GM18502 (cell line): ENCODE measurements around the gene DBF4.
"Not testable (repeated sequence)": the region's sequence is repeated elsewhere in the genome, so short reads cannot be mapped to it uniquely, and the experiment has no call there.

ENCODE experiments used
- ATAC-seq: cut with Tn5 transposase; IDR thresholded peaks from one replicate; pipeline ENCODE4 v1.9.1; 2021; ENCODE audit warnings: mild to moderate bottlenecking; ENCODE audit not compliant: unreplicated experiment, poor library complexity

Gene DBF4

GRCh38 chr7:87878208-87878735, 2.0 kb downstream of the DBF4 start:
- ATAC-seq: no peak

GRCh38 chr7:87882151-87882937, 6.1 kb downstream of the DBF4 start:
- ATAC-seq: no peak

DNA sequence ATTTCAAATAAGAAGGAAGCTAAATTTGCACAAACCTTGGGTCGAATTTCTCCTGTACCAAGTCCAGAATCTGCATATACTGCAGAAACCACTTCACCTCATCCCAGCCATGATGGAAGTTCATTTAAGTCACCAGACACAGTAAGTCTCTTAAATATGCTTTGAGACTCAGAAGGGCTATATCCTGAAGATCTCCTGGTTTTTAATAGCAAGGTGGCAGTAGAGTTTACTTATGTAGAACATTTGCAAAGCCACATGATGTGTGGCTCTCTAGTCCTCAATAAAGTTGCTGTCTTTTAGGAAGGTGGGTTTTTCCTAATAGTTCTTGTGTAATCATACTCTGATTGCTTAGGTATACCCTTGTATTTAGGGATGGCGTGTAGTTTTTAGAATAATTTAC, 8.7 kb downstream of the DBF4 start:
- no peak for ATAC-seq

- peak; percentile 42 for ATAC-seq
Observed at GRCh38 chr7:87886875-87887274, 10.6 kb downstream of the DBF4 start.

GRCh38 chr7:87895363-87895762, 19.1 kb downstream of the DBF4 start:
- no peak for ATAC-seq

GRCh38 chr7:87899255-87899654, 23.0 kb downstream of the DBF4 start:
- no peak for ATAC-seq

GRCh38 chr7:87907136-87907906, 31.0 kb downstream of the DBF4 start:
- not testable (repeated sequence) for ATAC-seq

DNA sequence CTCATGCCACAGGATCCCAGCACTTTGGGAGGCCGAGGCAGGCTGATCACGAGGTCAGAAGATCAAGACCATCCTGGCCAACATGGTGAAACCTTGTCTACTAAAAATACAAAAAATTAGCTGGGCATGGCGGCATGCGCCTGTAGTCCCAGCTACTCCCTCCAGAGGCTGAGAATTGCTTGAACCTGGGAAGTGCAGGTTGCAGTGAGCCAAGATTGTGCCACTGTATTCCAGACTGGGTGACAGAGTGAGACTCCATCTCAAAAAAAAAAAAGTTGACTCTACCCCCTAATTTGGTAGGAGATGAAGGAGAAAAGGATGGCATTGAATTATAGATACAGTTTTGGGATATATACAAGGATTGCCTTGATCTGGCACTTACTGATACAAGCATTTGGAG, 32.5 kb downstream of the DBF4 start:
- not testable (repeated sequence) for ATAC-seq

- no peak for ATAC-seq
Observed at GRCh38 chr7:87912121-87912520, 35.8 kb downstream of the DBF4 start.

GRCh38 chr7:87918740-87919139, 42.4 kb downstream of the DBF4 start:
- no peak for ATAC-seq

- ATAC-seq: no peak
Observed at GRCh38 chr7:87919875-87920274, 43.6 kb downstream of the DBF4 start.

- ATAC-seq: no peak
Observed at GRCh38 chr7:87920578-87920977, 44.3 kb downstream of the DBF4 start.

- not testable (repeated sequence) for ATAC-seq
Observed at GRCh38 chr7:87922759-87923395, 46.6 kb downstream of the DBF4 start.

GRCh38 chr7:87926581-87927461, 50.5 kb downstream of the DBF4 start:
- peak; percentile 98 for ATAC-seq

GRCh38 chr7:87933605-87933952, 57.3 kb downstream of the DBF4 start:
- ATAC-seq: peak; percentile 39

DNA sequence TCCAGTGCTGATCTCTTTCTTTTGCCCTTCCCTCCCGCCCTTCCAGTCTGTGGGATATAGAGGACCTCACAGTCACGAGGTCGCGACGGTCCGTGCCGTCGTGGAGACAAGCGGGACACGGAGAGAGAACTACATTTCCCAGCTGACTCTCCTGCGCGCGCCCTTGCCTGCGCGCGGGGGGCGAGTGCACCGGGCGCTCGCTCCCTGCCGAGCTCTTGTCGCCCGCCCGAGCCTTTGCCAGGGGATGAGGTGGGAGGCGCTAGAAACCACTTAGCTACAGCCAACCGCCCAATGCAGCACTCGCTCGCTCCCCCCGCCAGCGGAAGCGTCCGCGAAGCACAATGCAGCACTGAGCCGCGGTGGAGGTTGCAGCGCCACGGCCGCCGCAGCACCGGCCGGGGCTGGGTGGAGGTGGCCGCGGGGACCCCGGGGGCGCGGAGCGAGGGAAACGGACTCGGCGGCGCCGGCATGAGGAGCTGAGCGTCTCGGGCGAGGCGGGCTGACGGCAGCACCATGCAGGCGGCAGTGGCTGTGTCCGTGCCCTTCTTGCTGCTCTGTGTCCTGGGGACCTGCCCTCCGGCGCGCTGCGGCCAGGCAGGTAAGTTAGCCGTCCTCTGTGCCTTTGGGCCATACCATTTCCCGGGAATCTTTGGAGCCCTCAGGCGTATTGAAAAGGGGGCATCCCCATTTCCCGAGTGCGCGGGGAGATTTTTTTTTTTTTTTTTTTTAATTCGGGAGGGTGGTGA, 57.8 kb downstream of the DBF4 start, which contains the start of gene ADAM22:
ADAM22 (plus strand) TSS at position 299 of the 746 bp plus-strand sequence; CDS start at position 514, 215 bp downstream.
- ATAC-seq: peak; percentile 94

GRCh38 chr7:87934699-87935383, 58.5 kb downstream of the DBF4 start:
- peak; percentile 0 for ATAC-seq

- ATAC-seq: no peak
Observed at GRCh38 chr7:87935384-87935706, 59.1 kb downstream of the DBF4 start.

DNA sequence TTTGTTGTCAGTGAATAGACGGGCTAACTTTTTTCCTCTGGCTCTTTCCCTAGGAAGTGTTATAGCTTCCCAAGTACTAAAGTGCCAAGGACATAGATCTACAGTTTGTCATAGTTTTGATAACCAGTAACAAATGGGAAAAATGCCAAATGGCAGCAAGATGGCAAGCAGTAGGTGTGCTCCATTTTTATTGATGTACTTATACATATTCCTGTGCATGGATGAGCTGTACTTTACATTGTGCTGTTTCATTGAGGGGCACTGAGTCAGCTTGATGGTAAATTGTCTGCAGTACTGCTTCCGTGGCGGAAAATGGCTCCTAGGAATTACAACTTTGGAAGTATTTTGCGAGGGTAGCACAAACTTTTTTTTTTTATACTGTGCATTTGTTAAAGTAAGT, 64.8 kb downstream of the DBF4 start:
- ATAC-seq: no peak
